Vein endothelial cell (primary cell): Measurements from ENCODE around the gene SLC16A2. TPM values are rescaled to one million over a fixed set of nuclear protein-coding genes. Genes with fewer than 3 reads are reported as not detected.

Experiments used
- small RNA-seq: library from RNA; depleted of rRNA; stranded (forward); fragments of <200 nt; gene quantifications from one replicate; pipeline ENCODE3, GENCODE V24; 2012
- total RNA-seq: library from RNA; depleted of rRNA; stranded (reverse); fragments of >200 nt; gene quantifications from 2 replicates; pipeline ENCODE4 v1.2.3, GENCODE V29; 2012

Gene SLC16A2
- total RNA-seq = 2.0 and 2.1 TPM in 2 replicates

GRCh38 chrX:74421036-74421739, at the start of gene SLC16A2:
Gene SLC16A2, plus strand, starts transcription at chrX:74421493. Its CDS starts 145 bp downstream, at chrX:74421638.

Small RNAs within 50 kb of the gene (small RNA-seq; reads per million reads assigned to genes)
- not detected for gene RN7SL790P

Other genes starting within 250 kb of the SLC16A2 start
- not detected in 2 replicates for gene ZCCHC13, start 117.3 kb upstream of the SLC16A2 start, total RNA-seq
- gene RLIM, start 193.1 kb downstream of the SLC16A2 start, total RNA-seq = 56.5 and 60.0 TPM in 2 replicates